HG03565 (cell line): ENCODE data around the gene DDX11.
"Not testable (repeated sequence)": the region's sequence is repeated elsewhere in the genome, so short reads cannot be mapped to it uniquely, and the experiment has no call there.

Experiments used
- ATAC-seq: cut with Tn5 transposase; IDR thresholded peaks from one replicate; pipeline ENCODE4 v1.9.1; 2021; ENCODE audit warnings: mild to moderate bottlenecking, moderate library complexity; ENCODE audit not compliant: unreplicated experiment

The DDX11 gene

GRCh38 chr12:31066196-31066595, 7.5 kb upstream of the DDX11 start:
- ATAC-seq: not testable (repeated sequence)

- not testable (repeated sequence) for ATAC-seq
Observed at GRCh38 chr12:31067656-31068055, 6.0 kb upstream of the DDX11 start.

DNA sequence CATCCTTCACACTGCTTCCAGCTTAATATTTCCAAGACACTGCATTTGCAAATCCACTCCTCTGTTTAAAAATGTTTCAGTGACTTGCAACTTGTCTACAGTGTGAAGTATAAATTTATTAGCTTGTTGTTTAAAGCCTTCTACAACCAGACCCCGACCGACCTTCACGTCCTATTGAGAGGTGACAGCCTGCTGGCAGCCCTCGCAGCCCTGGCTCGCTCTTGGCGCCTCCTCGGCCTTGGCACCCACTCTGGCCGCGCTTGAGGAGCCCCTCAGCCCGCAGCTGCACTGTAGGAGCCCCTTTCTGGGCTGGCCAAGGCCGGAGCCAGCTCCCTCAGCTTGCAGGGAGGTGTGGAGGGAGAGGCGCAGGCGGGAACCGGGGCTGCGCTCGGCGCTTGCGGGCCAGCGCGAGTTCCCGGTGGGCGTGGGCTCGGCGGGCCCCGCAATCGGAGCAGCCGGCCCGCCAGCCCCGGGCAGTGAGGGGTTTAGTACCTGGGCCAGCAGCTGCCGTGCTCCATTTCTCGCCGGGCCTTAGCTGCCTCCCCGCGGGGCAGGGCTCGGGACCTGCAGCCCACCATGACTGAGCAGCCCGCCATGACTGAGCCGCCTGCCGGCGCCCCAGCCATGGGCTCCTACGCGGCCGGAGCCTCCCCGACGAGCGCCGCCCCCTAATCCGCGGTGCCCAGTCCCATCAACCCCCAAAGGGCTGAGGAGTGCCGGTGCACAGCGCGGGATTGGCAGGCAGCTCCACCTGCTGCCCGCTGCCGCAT, 2.5 kb upstream of the DDX11 start:
- not testable (repeated sequence) for ATAC-seq

DNA sequence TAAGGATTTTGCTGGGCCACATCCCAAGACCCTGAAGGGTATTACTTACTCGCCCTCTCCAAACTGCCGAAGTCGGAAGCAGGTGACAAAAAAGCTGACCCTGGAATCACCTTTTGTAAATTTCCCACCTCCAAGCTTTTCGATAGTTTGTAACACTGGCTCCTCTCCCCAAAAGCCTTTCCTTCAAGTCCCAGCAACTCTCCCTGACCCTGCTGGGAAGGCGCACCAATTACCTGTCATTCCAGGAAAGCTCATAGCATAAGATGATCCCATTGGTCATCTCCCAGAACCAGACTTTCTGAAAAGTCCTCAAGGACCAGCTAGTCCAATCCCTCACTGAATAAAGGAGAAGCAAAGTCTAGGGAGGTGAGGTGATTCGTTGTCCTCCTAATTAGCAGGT, 698 bp upstream of the DDX11 start:
- ATAC-seq: not testable (repeated sequence)

GRCh38 chr12:31074333-31074874, 744 bp downstream of the DDX11 start:
- peak; percentile 21 for ATAC-seq

- ATAC-seq: not testable (repeated sequence)
Observed at GRCh38 chr12:31076150-31076549, 2.5 kb downstream of the DDX11 start.

- ATAC-seq: not testable (repeated sequence)
Observed at GRCh38 chr12:31077095-31077494, 3.4 kb downstream of the DDX11 start.

GRCh38 chr12:31077998-31078397, 4.3 kb downstream of the DDX11 start:
- not testable (repeated sequence) for ATAC-seq

DNA sequence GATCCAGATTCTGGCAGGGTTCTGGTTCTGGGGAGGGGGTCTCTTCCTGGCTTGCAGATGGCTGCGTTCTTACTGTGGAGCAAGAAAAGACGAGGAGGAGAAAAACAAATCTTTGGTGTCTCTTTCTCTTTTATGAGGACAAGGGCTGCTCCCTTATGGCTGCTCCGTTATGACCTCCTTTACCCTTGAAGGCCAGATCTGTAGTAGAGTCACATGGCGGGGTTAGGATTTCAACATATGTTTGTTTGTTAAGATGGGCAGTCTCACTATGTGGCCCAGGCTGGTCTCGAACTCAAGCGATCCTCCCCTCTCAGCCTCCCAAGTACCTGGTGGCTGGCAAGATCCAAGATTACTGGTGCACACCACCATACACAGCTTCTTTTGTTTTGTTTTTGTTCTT, 5.8 kb downstream of the DDX11 start:
- not testable (repeated sequence) for ATAC-seq

DNA sequence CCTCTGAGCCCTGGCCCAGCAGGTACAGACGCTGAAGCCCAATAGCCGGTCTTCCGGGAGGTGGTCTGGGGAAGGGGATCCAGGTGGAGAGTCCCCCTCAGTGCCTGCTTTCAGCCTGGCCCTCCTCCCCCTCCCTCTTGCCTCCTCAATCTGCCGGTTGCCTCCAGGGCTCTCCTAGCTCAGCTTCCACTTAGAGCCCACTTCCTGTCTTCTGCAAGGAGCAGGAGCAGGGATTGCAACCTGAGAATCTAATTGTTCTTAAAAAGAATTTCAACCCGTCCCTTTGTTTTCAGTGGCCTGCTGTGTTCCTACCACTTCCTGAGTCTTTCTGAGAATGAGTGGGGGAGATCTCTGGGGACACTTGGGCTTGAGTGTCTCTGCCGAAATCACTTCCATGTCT, 6.6 kb downstream of the DDX11 start:
- ATAC-seq: not testable (repeated sequence)

DNA sequence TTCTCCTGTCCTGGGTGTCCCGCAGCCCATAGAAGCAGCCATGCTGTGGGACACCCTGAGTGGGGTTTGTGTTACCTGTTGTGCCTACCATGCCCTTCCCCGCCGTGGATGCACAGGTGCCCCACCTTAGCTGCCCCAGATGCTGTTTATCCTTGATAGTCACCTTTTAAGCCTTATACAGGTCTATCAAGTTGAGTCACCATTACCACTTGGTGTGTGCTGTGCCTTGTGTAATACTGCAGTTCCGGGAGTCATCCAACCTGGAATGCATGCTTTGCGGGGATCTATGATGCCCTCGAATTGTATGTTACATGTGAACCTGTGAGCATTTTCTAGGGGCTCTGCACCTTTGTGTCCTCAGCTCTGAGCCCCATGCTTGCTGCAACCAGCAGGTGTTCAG, 7.6 kb downstream of the DDX11 start:
- ATAC-seq: not testable (repeated sequence)

DNA sequence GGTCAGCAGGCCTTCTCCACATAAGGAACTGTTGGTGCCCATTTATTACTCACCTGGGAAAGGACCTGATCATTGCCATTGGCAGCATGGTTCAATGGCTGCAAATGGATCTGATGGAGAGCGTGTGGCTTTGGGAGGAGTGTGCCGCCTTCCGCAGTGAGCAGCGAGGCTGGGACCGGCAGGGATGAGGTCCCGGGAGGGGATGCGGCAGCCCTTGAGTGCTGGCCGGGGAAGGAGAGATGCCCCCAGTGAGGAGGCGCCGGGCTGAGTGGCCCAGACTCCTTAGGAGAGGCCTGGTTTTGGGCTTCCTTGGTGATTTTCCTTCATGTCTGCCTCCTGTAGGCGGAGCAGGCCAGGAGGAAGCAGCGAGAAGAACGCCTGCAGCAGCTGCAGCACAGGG, 10.6 kb downstream of the DDX11 start:
- ATAC-seq: not testable (repeated sequence)

GRCh38 chr12:31086032-31086431, 12.4 kb downstream of the DDX11 start:
- ATAC-seq: not testable (repeated sequence)

DNA sequence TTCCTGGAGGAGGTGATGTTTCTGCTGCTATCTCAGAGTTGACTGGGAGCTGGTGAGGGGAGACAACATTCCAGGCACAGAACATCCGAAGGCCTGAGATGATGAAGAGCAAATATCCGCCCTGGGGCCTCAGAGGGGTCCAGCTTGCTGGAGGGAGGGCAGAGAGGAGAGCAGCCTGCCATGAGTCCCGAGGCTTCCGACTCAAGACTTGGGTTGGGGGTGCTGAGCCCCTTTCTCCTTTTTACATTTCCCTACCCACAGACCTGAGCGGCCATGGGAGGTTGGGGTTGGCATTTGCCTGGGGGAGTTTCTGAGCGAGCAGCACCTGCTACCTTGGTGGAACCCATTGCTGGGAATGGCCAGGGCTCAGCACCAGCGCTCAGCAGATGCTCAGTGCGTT, 13.8 kb downstream of the DDX11 start:
- not testable (repeated sequence) for ATAC-seq

DNA sequence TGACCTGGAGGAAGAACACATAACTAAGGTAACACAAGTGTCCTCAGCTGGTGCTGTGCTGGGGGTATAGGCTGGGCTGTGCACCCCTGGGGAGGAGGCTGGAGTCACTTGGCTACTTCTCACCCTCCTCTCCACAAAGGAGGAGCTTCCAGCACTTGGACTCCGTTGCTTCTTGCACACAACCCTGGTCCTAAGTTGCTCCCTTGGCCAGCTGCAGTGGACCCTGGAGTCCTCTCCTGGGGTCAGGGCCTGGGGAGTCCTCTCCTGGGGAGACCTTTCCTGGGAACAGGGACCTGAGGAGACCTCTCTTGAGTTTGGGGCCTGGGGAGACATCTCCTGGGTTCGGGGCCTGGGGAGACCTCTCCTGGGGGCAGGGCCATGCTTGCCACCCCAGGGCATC, 14.3 kb downstream of the DDX11 start:
- not testable (repeated sequence) for ATAC-seq

- no peak for ATAC-seq
Observed at GRCh38 chr12:31089072-31089471, 15.4 kb downstream of the DDX11 start.

- ATAC-seq: not testable (repeated sequence)
Observed at GRCh38 chr12:31091629-31092028, 18.0 kb downstream of the DDX11 start.

GRCh38 chr12:31092718-31093117, 19.1 kb downstream of the DDX11 start:
- ATAC-seq: not testable (repeated sequence)

DNA sequence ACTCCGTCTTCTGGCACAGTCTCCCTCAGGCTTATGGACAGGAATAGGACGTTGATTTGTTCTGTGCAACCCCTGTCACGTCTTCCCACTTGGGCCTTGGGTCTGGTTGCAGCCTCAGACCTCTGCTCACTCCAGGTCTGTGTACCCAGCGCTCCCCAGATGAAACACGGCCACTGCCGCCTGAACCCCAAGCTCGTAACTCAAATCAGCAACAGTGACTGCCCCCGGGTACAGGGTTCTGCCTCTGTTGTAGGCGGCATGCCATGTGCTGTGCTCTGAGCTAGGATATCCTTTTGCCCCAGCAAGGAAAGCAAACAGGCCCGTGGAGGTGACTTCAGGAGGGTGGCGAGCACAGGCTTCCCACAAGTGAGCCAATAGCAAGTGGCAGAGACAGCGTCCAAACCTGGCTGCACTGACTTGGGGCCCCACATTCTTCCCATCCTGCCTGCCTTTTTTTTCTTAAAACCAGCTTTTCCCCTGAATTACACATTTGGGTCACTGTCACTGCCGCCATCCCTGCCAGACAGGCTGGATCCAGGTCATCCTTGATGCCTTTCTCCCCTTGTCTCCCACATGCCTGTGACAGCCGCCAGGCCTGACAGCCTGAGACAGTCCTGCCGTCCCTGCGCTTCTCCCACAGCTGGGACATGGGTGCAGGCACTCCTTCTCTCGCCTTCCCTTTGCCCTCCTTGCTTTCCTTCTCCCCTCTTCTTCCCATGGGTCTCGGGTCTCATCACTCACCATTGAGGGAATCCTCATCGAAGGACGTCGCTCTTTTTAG, 21.6 kb downstream of the DDX11 start:
- not testable (repeated sequence) for ATAC-seq

DNA sequence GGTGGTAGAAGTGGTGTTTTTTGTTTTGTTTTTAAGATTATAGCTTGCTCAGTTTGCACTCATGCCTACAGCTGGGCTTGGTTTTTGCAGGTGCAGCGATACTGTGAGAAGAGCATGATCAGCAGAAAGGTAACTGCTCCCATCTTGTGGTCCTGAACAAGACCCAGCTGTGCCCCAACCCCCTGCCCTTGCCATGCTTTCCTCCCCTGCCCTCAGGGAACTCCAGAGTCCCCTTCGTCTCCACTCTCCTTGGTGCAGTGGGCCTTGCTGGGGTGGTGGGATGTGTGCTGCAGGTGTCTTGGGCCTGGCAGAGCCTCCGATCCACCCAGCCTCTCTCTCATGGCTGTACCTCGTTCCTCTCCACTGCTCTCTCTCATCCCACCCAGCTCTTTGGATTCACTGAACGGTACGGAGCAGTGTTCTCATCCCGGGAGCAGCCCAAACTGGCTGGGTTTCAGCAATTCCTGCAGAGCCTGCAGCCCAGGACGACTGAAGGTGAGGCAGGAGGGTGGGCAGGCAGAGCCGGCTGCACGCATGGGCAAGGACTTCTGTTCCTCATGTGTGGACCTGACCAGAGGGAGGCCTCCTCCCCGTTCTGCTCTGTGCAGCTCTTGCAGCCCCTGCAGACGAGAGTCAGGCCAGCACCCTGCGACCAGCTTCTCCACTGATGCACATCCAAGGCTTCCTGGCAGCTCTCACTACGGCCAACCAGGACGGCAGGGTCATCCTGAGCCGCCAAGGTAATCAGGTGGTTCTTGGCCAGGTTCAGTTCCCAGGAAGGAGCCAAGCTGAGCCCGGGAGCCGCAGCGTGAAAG, 22.8 kb downstream of the DDX11 start:
- not testable (repeated sequence) for ATAC-seq

DNA sequence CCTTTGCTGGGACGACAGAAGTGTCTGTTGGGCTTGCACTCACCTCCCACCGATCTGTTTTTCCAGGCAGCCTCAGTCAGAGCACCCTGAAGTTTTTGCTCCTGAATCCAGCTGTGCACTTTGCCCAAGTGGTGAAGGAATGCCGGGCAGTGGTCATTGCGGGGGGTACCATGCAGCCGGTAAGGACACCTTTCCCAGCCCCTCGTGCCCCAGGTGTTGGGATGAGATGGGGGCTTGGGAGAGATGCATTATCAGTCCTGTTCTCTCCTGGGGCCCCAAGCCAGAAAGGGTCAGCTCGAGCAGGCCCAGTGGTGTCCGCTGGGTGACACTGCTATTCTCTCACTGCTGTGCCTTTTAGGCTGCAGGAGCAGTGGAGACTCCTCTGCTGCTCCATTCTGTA, 24.2 kb downstream of the DDX11 start:
- ATAC-seq: not testable (repeated sequence)
